Keratinocyte (primary cell): ENCODE measurements around the gene POLR2M.

Source experiments
- CTCF ChIP-seq, 3 experiments: IDR thresholded peaks in 1 of 3; conservative IDR thresholded peaks in 1 of 3; optimal IDR thresholded peaks in 1 of 3; 2 replicates in 2 of 3; 3 replicates in 1 of 3; pipeline versions ENCODE3 to v1.5.1; 2011; ENCODE audit warnings: low read length in 3 of 3, mild to moderate bottlenecking in 3 of 3, moderate library complexity in 2 of 3, control low read depth in 1 of 3, inconsistent platforms in 1 of 3; ENCODE audit not compliant: insufficient read depth in 2 of 3; ENCODE audit errors: extremely low read depth in 1 of 3
- EZH2 ChIP-seq: IDR thresholded peaks from one replicate; pipeline ENCODE4 v1.6.1; 2012; ENCODE audit warnings: inconsistent platforms, mild to moderate bottlenecking, low read length, moderate library complexity

GRCh38 chr15:57761562-57761961 is 55.0 kb downstream of the POLR2M start:
- no peak for TF ChIP-seq CTCF (optimal IDR thresholded peaks at IDR 0.05 in 1 of 3, IDR thresholded peaks at IDR 0.05 in 1 of 3, conservative IDR thresholded peaks at IDR 0.05 in 1 of 3; ENCODE audit: extremely low read depth in 1 of 3, insufficient read depth in 2 of 3, low read length in 3 of 3)
- no peak for TF ChIP-seq EZH2
